DMS79 (cell line): ENCODE data around the gene OCEL1.

Source experiments
- DNase-seq: peaks from one replicate; lab custom pipeline; 2025; lab: John Stamatoyannopoulos, UW

Gene OCEL1

DNA sequence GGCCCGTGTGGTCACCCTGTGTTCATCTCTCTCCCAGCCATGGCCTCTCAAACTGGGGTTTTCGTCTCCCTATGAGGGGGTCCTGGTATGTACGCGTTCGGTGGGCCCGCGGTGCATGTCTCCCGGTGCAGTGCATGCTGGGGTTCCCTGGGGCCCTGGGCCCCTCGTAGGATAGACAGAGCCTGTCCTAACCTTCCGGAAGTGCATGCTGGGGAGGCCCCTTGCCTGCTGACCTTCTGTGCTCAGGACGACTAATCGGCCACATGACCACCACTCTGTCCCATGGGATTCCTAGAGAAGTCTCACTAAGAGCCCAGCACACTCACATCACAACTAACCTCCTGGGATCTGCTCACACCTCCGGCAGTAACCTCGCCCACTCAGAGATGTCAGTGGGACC, 15.7 kb upstream of the OCEL1 start:
- no peak for DNase-seq

DNA sequence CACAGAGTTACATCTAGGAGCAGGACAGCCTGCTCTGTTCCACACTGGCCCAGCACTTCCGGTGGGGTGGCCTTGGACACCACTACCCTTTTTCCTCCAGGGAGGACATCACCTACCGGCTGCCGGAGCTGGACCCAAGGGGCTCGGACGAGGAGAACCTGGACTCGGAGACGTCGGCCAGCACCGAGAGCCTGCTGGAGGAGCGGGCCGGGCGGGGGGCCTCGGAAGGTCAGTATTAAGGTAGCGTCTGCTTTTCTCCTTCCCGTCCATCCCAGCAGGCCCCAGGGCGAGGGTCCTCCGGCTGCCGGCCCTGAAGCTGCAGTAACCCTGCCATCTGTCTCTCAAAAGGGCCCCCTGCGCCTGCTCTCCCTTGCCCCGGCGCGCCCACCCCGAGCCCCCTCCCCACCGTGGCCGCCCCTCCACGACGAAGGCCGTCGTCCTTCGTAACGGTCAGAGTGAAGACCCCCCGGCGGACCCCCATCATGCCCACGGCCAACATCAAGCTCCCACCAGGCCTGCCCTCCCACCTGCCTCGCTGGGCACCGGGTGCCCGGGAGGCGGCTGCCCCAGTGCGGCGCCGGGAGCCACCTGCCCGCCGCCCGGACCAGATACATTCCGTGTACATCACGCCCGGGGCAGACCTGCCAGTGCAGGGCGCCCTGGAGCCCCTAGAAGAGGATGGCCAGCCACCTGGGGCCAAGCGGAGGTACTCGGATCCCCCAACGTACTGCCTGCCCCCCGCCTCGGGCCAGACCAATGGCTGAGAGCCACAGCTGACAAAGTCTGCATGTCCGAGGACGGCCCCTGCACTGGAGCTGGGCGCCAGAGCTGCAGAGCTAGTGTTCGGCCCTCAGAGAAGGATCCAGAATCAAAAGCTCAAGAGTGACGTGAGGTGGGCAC, 14.2 kb upstream of the OCEL1 start:
- no peak for DNase-seq

DNA sequence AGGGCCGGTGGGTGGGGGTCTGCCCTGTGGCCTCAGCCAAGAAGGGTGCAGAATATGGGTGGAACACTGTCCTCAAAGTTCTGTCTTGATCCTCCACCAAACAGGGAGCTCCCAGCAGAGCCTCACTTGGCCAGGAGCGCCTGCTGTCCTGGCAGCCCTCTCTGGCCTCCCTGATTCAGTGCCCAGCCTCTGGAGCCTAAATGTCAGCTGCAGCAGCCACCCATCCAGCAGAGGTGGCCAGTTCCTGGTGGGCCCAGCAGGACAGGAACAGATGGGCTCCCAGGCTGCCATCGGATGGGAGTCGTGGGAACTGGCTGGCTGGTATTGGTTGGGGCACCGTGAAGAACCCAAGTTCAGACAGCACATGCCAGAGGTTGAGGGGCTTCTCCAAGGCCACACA, 12.7 kb upstream of the OCEL1 start:
- no peak for DNase-seq

DNA sequence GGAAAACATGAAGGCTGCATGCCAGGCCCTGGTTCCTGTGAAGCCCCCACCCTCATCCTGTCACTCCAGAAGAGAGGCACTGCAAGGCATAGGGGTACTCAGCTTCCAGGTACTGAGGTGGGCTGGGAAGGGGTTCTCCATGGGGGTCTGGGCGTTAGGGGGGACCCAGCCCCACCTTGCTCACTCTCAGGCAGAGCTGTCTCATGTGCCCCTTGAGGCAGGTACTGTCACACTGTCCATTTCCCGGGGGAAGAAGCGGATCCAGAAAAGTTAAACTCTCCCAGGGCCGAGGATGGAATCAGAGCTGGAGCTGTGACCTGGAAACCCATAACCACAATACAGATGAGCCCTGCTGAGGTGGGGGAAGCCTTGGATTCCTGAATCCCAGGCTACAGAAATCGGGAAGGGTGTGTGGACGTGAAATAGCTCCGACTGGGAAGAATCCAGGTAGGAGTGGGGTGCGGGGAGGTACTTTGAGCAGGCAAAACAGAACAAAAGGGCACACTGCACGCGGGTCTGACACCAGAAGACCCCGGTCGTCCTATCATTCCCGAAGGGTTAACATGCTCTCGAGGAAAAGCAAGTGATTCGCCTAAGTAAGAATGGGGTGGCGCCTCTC, 11.4 kb upstream of the OCEL1 start:
- DNase-seq = no peak

DNA sequence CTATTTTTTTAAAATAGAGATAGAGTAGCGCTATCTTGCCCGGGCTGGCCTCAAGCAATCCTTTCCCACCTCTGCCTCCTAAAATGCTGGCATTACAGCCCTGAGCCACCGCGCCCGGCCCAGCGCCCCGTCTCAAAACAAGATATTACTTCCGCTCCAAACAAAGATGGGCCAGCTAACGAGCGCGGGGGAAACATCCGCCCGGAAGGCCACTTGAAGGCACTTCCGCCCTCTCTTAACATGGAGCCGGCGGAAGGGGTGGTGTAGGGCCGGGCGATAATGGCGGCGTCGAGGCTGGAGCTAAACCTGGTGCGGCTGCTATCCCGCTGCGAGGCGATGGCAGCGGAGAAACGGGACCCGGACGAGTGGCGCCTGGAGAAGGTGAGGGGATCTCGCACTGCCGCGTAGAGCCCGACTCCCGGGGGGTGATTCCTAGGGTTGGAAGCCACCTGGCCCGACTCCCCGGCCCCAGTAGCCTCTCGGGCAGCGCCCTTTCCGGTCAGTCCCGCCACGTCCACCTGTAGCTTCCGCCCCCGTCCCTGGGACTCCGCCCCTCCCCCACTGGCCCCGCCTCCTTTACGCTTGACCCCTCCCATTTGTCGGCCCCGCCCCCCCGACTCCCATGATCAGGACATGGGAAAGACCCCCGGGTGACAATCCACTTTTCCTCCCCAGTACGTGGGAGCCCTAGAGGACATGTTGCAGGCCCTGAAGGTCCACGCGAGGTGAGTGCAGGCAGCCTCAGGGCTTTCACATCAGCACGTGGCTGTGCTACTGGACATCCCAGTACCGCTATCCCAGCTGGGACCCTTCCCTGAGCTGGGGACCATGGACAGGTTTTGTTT, 10.7 kb upstream of the OCEL1 start, which contains the start of gene USE1:
TSS of gene USE1 (plus strand) at position 231 of the 845 bp plus-strand sequence. CDS start at position 280, 49 bp downstream.
- peak; percentile 92 for DNase-seq

DNA sequence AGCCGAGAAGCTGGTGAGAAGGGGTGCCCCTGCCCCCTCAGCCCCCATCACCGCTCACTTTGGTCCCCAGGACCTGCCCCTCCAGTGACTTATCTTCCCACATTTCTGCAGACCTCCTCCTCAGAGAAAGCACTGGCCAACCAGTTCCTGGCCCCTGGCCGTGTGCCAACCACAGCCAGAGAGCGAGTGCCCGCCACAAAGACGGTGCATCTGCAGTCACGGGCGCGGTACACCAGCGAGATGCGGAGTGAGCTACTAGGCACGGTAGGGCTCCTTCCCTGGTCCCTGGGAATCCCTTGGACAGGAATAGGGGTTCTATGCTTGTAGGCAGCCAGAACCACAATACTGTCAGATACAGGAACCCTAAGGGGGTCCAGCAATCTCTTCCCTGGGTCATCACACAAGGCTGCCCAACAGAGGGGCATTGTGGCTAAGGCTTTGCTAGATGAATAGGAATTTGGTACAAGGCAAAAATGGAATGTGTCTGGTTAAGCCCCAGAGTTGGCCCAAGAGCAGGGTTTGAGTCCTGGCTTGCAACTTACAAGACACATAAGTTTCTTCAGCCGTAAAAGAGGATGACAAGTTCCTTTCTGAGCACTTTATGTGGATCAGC, 9.9 kb upstream of the OCEL1 start:
- no peak for DNase-seq

DNA sequence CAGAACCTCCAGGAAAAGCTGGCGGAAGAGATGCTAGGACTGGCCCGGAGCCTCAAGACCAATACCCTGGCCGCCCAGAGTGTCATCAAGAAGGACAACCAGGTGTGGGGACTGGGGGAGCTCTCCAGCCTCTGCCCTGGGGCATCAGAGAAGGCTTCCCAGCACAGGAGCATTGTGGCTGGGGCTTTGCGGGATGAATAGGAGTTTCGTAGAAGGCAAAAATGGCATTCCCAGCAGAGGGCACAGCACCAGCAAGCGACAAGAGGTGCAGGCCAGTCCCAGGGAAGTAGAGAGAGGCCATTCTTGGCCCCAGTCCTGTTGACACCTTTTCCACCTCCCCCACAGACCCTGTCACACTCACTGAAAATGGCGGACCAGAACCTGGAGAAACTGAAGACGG, 6.7 kb upstream of the OCEL1 start:
- no peak for DNase-seq

DNA sequence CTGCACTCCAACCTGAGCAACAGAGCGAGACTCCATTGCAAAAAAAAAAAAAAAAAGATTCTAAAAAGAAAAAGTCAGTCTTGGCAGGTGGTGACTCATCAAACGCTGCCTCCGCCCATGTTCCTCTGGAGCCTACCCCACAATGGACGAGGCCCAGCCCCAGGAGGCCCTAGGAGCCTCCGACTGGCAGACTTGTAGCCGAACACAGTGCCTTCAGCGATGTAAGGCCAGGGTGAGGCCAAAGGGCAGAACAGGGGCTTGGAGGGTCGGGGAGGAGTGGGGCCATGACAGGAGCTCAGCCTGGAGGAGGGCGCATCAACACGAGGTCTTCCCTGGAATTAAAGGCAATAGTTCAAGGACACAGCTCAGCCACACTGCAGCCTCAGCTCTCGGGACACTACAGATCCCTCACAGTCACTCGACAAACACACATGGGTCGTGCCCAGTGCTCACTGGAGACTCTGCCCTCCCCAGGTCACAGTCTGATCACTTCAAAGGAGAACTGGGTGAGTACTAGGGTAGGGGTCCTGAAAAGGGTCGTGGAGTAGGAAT, 5.7 kb upstream of the OCEL1 start:
- DNase-seq = no peak

DNA sequence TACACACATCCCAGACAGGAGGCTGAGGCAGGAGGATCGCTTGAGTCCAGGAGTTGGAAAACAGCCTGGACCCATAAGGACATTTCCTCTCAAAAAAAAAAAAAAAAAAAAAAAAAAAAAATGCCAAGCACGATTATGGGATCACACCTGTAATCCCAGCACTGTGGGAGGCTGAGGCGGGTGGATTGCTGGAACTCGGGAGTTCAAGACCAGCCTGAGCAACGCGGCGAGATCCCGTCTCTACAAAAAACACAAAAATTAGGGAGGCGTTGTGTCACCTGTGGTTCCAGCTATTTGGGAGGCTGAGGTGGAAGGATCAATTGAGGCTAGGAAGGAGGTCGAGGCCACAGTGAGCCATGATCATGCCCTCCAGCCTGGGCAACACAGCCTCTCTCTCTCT, 973 bp upstream of the OCEL1 start:
- DNase-seq = no peak

DNA sequence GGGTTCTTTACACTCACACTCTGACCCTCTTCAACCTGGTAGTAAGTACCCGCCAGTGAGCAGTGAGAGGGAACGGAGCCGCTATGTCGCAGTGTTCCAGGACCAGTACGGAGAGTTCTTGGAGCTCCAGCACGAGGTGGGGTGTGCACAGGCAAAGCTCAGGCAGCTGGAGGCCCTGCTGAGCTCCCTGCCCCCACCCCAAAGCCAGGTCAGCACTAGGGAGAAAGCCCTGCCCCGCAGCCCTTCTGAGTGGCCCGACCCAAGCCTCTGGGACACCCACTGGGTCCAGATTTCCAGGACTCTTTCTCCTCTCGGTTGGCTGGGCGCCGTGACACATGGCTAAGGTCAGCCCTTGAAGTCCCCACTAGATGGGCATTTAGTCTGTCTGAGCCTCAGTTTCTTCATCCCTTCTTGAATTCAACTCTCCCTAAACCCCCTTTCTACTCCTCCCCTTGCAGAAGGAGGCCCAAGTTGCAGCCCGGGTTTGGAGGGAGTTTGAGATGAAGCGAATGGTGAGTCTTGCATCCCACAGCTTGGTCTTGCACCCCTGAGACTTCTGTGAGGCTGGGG, 1.9 kb downstream of the OCEL1 start:
- no peak for DNase-seq

DNA sequence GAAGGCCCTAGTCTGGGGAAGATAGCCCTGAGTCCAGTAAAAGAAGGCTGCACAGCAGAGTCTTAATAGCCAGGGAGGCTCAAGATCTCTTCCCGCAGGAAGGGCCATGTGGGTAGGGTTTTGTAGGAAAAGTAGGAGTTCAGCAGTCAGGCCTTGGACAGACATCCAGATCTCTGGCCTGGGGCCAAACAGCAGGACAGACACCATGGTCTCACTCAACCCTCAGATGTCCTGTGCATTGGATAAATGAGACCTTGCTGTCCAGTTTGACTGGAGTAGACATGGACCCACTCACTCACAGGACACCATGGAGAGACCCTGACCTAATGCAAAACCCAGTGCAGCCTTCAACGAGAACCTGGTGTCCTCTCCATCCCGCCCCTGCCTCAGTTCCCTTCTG, 3.9 kb downstream of the OCEL1 start:
- DNase-seq = no peak

DNA sequence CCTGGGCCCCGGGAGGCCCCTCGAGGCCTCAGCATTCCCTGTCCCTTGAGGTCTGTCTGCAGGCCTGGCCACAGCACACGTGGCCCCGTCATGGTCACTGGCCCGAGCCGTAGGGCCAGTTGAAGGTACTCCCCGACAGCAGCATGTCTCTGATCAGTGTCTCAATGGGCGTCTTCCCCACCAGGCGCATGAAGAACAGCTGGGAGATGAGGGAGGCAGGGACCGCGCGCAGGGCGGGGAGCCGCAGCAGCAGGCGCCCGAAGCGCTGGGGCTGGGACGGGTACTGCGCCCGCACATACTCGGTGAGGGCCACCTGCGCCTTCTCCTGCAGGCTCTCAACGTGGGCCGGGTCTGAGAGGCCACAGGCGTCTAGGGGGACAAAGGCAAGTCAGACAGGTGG, 6.2 kb downstream of the OCEL1 start:
- no peak for DNase-seq

DNA sequence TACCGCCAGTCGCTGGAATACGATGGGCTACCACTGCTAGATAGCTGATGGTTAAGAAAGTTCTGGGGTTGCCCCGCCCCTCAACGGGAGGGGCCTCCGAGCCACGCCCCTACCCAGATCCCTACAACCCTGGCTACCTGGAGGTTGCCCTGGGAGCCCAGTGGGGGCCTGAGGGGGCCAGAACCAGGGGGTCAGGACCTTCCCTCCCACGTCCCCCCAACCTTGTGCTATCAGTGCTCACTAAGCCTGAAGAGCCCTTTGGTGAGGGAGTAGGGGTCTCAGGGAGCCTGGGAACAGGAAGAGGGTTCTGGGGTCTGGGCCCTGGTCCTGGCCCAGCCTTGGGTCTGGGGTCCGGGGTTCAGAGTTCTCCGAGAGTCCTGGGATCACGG, 8.9 kb downstream of the OCEL1 start:
- DNase-seq = peak; percentile 33

DNA sequence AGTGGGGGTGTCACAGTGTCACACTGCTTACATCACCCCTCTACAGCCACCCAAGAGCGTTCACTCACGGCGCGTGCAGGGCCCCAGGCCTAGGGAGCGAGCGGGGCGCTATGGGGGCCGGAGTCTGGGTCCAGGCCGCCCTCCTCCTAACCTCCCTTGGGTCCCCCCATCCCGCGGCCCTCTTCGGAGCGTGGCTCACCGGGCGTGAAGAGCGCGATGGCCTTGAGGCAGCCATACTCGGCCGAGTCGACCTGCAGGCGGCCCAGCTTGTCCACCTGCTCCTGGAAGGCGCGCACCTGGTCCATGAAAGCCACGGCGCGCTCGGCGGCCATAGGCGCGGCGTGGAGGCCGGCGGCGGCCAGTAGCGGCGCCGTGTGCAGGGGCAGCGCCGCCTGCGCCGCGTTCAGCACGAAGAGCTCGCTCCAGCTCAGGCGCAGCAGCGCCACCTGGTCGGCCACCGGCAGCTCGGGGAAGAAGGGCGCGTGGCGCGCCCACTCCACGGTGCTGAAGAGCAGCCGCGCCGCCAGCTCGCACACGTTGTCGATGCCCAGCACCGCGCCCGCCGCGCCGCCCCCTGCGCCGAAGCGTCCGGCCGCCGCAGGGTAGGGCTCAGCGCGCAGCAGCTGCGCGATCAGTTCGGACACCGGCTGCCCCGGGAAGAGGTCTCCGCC, 9.4 kb downstream of the OCEL1 start:
- peak; percentile 33 for DNase-seq

DNA sequence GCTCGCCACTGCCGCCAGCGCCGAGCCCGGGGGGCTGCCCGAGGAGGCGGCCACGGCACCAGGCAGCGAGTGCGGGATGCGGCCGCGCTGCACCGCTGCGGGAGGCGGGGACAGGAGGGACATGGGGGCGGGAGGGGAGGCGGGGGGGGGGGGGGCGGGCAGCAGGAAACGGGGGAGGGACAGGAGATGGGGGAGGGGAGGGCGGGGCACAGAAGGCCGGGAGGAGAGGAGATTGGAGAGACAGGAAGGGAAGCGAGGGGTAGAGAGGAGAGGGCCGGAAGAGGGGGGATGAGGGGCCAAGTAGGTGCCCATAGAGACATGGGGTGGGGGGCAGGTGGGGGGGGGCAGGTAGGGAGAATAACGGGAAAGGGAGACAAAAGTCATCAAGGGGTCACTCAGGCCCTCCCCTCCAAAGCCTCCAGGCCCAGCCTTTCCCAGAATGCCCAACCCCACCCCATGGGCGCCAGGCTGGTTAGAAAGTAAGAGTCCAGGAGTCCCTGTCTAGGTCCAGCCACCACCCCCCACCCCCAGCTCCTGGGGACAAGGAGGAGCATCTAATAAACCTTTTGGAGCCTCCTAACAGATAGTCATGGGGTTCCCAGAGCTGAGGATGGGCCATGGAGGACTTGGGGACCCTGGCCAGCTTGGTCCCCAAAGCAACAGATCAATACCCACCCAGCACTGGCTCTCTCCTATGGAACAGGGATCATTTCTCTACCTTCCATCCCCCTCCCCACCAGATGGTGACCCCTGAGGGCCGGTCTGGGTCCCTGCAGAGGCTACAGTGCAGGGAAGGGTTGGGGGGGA, 10.1 kb downstream of the OCEL1 start:
- DNase-seq = peak; percentile 5

DNA sequence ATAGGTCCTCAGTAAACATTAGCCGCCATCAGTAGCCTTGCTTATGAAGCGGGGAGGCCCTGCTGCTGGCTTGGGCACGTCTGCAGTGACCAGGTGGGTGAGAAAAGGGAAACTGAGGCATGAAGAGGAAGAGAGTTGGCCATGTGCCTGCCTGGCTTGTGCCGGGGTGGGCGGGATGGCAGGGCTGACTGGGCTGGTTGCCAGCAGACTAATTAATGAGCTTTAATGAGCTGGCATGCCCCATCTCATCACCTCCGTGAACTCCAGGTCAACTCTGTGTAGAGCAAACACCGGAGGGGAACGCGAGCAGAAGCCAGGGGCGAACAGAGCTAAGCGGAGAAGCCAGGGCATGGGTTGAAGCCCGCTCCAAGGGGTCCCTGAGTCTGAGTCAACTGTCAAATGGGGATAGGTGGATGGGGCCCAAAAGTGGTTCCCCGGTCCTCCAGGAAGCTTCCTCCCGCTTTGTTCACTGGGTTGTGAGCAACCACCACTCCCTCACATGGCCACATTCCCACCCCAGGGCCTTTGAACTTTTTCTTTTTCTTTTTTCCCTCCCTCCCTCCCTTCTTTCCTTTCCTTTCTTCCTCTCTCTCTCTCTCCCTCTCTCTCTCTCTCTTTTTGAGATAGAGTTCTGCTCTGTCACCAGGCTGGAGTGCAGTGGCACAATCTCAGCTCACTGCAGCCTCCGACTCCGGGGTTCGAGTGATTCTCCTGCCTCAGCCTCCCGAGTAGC, 11.0 kb downstream of the OCEL1 start:
- no peak for DNase-seq

DNA sequence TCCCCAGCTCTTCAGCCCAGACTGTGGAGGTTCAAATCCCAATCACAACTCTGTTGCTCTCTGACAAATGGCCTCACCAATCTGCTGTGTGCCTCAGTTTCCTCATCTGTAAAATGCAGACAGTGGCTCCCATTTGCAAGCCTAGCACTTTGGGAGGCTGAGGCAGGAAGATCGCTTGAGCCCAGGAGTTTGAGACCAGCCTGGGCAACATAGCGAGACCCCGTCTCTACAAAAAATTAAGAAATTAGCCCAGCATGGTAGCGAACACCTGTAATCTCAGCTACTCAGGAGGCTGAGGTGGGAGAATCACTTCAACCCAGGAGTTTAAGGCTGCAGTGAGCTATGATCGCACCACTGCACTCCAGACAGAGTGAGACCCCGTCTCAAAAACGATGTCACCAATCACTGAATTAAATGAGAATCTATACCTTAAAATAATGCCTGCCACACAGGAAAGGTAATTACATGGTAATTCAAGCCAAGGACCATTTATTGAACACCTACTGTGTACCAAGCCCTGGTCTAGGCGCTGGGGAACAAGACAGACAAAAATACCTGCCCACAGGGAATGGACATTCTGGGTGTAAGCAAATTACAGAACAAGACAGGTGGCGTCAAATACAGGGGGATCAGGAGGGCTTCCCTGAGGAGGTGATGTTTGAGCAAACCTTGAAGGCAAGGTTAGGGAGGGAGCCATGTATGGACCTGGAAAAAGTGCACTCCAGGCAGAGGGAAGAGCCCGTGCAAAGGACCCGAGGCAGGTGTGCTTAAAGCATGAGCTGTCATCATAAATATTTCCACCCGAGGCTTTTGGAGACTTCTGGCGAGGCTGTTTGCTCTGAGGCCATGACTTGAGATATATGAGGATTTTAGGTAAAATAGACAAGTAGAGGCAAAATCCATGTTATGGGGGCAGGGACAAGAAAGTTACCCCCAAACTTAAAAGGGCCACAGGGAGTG, 12.0 kb downstream of the OCEL1 start:
- DNase-seq = no peak

DNA sequence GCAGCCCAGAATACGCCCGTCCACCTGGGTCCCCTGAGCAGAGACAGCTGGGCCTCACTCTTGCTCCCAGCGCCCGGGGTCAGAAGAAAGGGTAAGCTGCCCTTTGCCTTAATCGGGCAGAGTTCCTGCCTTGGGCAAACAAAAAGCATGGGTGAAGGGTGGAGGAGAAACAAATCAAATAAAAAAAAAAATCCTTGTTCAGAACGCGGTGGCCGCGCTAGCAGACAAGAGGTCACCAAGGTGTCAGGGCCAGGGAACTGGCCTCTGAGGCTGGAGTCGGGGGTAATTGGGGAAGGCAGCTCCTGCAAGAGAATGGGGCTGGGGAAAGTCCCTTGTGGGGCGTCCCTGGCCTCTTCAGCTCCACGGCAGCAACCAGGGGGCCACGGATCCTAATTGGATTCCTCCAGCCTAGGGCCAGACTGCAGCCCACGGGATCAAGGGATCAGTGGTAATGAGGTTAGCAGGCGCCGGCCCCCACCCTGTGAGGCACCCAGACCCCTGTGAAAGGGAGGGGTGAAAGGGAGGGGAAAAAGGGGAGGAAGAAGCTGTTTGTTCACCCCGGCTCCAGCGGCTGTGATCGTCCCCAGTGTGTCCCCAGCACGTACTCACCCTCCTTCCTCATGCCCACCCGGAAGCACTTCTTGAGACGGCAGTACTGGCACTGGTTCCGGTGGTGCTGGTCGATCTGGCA, 14.2 kb downstream of the OCEL1 start:
- no peak for DNase-seq
